T-helper 1 cell treated with Interleukin-12 subunit alpha and Interleukin-12 subunit beta and Interleukin-4 antibody, amounts not matched to agents 30 μg/mL and 1 μg/mL, for 36 hours (primary cell): ENCODE data around the gene DIP2B.

ENCODE experiments used
- H3K27ac Mint-ChIP-seq: one replicate; pipeline ENCODE4 v1.8.0; 2021; ENCODE audit warnings: mild to moderate bottlenecking, mixed read lengths
- H3K27me3 Mint-ChIP-seq: one replicate; pipeline ENCODE4 v1.8.0; 2021; ENCODE audit warnings: low read depth, mixed read lengths
- H3K36me3 Mint-ChIP-seq: one replicate; pipeline ENCODE4 v1.8.0; 2021; ENCODE audit warnings: low read depth, mixed read lengths
- H3K4me1 Mint-ChIP-seq: one replicate; pipeline ENCODE4 v1.8.0; 2021; ENCODE audit warnings: low read depth, mixed read lengths
- H3K4me3 Mint-ChIP-seq: one replicate; pipeline ENCODE4 v1.8.0; 2021; ENCODE audit warnings: mild to moderate bottlenecking, moderate library complexity, mixed read lengths
- H3K9me3 Mint-ChIP-seq: one replicate; pipeline ENCODE4 v1.8.0; 2021; ENCODE audit warnings: mixed read lengths

DIP2B gene

GRCh38 chr12:50720085-50720484 is 215.3 kb downstream of the DIP2B start:
- H3K4me3 Mint-ChIP-seq = no peak overlapping the region
- peaks cover 6% of the 10 kb centered on the region for H3K4me1 Mint-ChIP-seq
- no peak overlapping the region for H3K27ac Mint-ChIP-seq
- H3K27me3 Mint-ChIP-seq = no peaks in the 10 kb centered on the region
- H3K9me3 Mint-ChIP-seq = no peaks in the 10 kb centered on the region
- H3K36me3 Mint-ChIP-seq = peaks cover 32% of the 10 kb centered on the region

GRCh38 chr12:50720501-50720900 is 215.7 kb downstream of the DIP2B start:
- Mint-ChIP-seq H3K4me3 (no peak overlapping the region), H3K27ac (no peak overlapping the region), H3K27me3 (no peaks in the 10 kb centered on the region), H3K9me3 (no peaks in the 10 kb centered on the region), H3K36me3 (peaks cover 32% of the 10 kb centered on the region), H3K4me1 (peaks cover 6% of the 10 kb centered on the region)

- H3K4me3 Mint-ChIP-seq = no peak overlapping the region
- no peaks in the 10 kb centered on the region for H3K9me3 Mint-ChIP-seq
- H3K27ac Mint-ChIP-seq = no peak overlapping the region
- H3K4me1 Mint-ChIP-seq = peaks cover 6% of the 10 kb centered on the region
- peaks cover 40% of the 10 kb centered on the region for H3K36me3 Mint-ChIP-seq
- H3K27me3 Mint-ChIP-seq = no peaks in the 10 kb centered on the region
Measured at GRCh38 chr12:50723865-50724264, 219.1 kb downstream of the DIP2B start.

- Mint-ChIP-seq H3K27ac (no peak overlapping the region), H3K4me1 (peaks cover 6% of the 10 kb centered on the region), H3K4me3 (no peak overlapping the region), H3K36me3 (peaks cover 47% of the 10 kb centered on the region), H3K9me3 (no peaks in the 10 kb centered on the region), H3K27me3 (no peaks in the 10 kb centered on the region)
Measured at GRCh38 chr12:50725011-50725942, 220.5 kb downstream of the DIP2B start.

- H3K27me3 Mint-ChIP-seq = no peaks in the 10 kb centered on the region
- H3K4me3 Mint-ChIP-seq = no peak overlapping the region
- H3K4me1 Mint-ChIP-seq = peaks cover 4% of the 10 kb centered on the region
- no peaks in the 10 kb centered on the region for H3K9me3 Mint-ChIP-seq
- H3K36me3 Mint-ChIP-seq = peaks cover 56% of the 10 kb centered on the region
- H3K27ac Mint-ChIP-seq = no peak overlapping the region
Measured at GRCh38 chr12:50727466-50727865, 222.7 kb downstream of the DIP2B start.

GRCh38 chr12:50728417-50728816 is 223.6 kb downstream of the DIP2B start:
- Mint-ChIP-seq H3K27ac (no peak overlapping the region), H3K9me3 (no peaks in the 10 kb centered on the region), H3K4me1 (no peaks in the 10 kb centered on the region), H3K27me3 (no peaks in the 10 kb centered on the region), H3K36me3 (peaks cover 50% of the 10 kb centered on the region), H3K4me3 (no peak overlapping the region)

- peaks cover 46% of the 10 kb centered on the region for H3K36me3 Mint-ChIP-seq
- H3K27ac Mint-ChIP-seq = no peak overlapping the region
- H3K9me3 Mint-ChIP-seq = no peaks in the 10 kb centered on the region
- no peaks in the 10 kb centered on the region for H3K4me1 Mint-ChIP-seq
- no peak overlapping the region for H3K4me3 Mint-ChIP-seq
- H3K27me3 Mint-ChIP-seq = no peaks in the 10 kb centered on the region
Measured at GRCh38 chr12:50728841-50729240, 224.1 kb downstream of the DIP2B start.

GRCh38 chr12:50732591-50732990 is 227.8 kb downstream of the DIP2B start:
- no peaks in the 10 kb centered on the region for H3K4me1 Mint-ChIP-seq
- no peak overlapping the region for H3K4me3 Mint-ChIP-seq
- no peak overlapping the region for H3K27ac Mint-ChIP-seq
- no peaks in the 10 kb centered on the region for H3K9me3 Mint-ChIP-seq
- peaks cover 48% of the 10 kb centered on the region for H3K36me3 Mint-ChIP-seq
- no peaks in the 10 kb centered on the region for H3K27me3 Mint-ChIP-seq

- no peaks in the 10 kb centered on the region for H3K4me1 Mint-ChIP-seq
- peaks cover 43% of the 10 kb centered on the region for H3K36me3 Mint-ChIP-seq
- H3K4me3 Mint-ChIP-seq = no peak overlapping the region
- H3K27ac Mint-ChIP-seq = no peak overlapping the region
- no peaks in the 10 kb centered on the region for H3K9me3 Mint-ChIP-seq
- H3K27me3 Mint-ChIP-seq = no peaks in the 10 kb centered on the region
Measured at GRCh38 chr12:50733706-50734105, 228.9 kb downstream of the DIP2B start.

GRCh38 chr12:50734409-50735263 is 229.9 kb downstream of the DIP2B start:
- H3K9me3 Mint-ChIP-seq = no peaks in the 10 kb centered on the region
- no peaks in the 10 kb centered on the region for H3K4me1 Mint-ChIP-seq
- peak overlapping the region; percentile 1 for H3K27ac Mint-ChIP-seq
- H3K27me3 Mint-ChIP-seq = no peaks in the 10 kb centered on the region
- H3K4me3 Mint-ChIP-seq = no peak overlapping the region
- peaks cover 46% of the 10 kb centered on the region for H3K36me3 Mint-ChIP-seq

- H3K9me3 Mint-ChIP-seq = no peaks in the 10 kb centered on the region
- no peak overlapping the region for H3K4me3 Mint-ChIP-seq
- H3K36me3 Mint-ChIP-seq = peaks cover 51% of the 10 kb centered on the region
- no peaks in the 10 kb centered on the region for H3K4me1 Mint-ChIP-seq
- no peaks in the 10 kb centered on the region for H3K27me3 Mint-ChIP-seq
- H3K27ac Mint-ChIP-seq = no peak overlapping the region
Measured at GRCh38 chr12:50739611-50740010, 234.8 kb downstream of the DIP2B start.

- Mint-ChIP-seq H3K4me1 (no peaks in the 10 kb centered on the region), H3K27ac (peak overlapping the region; percentile 42), H3K9me3 (no peaks in the 10 kb centered on the region), H3K4me3 (no peak overlapping the region), H3K36me3 (peaks cover 47% of the 10 kb centered on the region), H3K27me3 (no peaks in the 10 kb centered on the region)
Measured at GRCh38 chr12:50740307-50740706, 235.5 kb downstream of the DIP2B start.

GRCh38 chr12:50742776-50743175 is 238.0 kb downstream of the DIP2B start:
- Mint-ChIP-seq H3K9me3 (no peaks in the 10 kb centered on the region), H3K27ac (no peak overlapping the region), H3K4me3 (no peak overlapping the region), H3K27me3 (no peaks in the 10 kb centered on the region), H3K36me3 (peaks cover 48% of the 10 kb centered on the region), H3K4me1 (no peaks in the 10 kb centered on the region)

- Mint-ChIP-seq H3K27me3 (no peaks in the 10 kb centered on the region), H3K4me1 (no peaks in the 10 kb centered on the region), H3K36me3 (peaks cover 42% of the 10 kb centered on the region), H3K27ac (no peak overlapping the region), H3K9me3 (no peaks in the 10 kb centered on the region), H3K4me3 (no peak overlapping the region)
Measured at GRCh38 chr12:50745861-50746260, 241.1 kb downstream of the DIP2B start.

GRCh38 chr12:50746431-50746830 is 241.6 kb downstream of the DIP2B start:
- no peaks in the 10 kb centered on the region for H3K4me1 Mint-ChIP-seq
- H3K36me3 Mint-ChIP-seq = peaks cover 37% of the 10 kb centered on the region
- no peak overlapping the region for H3K4me3 Mint-ChIP-seq
- no peak overlapping the region for H3K27ac Mint-ChIP-seq
- no peaks in the 10 kb centered on the region for H3K9me3 Mint-ChIP-seq
- H3K27me3 Mint-ChIP-seq = no peaks in the 10 kb centered on the region
